ENCODE results near the gene SNX21.

GRCh38 chr20:45859916-45860315 is 26.3 kb downstream of the SNX21 start:
- TF ChIP-seq GATA2 (IDR thresholded peaks at IDR 0.05; ENCODE audit: low read depth, low read length): no peak
- no peak for TF ChIP-seq GATA3 (IDR thresholded peaks at IDR 0.05; ENCODE audit: low read depth, low read length)

Measured in SH-SY5Y (cell line).